Mammary epithelial cell (primary cell): ENCODE results near the gene CAMK2B.

Source experiments
- EZH2 ChIP-seq: IDR thresholded peaks from 2 replicates; pipeline ENCODE4 v1.6.1; 2012; ENCODE audit warnings: low read length, inconsistent platforms, borderline replicate concordance
- TF ChIP-seq, protein P1 (sequence below), 2 donors: IDR thresholded peaks in 1 of 2; conservative IDR thresholded peaks in 1 of 2; 2 replicates each; pipeline ENCODE4 v1.5.1; 2011 to 2012; ENCODE audit warnings: inconsistent platforms in 2 of 2, low read length in 2 of 2, mild to moderate bottlenecking in 2 of 2, control low read depth in 1 of 2, low read depth in 1 of 2; ENCODE audit not compliant: insufficient read depth in 1 of 2; ENCODE audit errors: extremely low read depth in 1 of 2

DNA sequence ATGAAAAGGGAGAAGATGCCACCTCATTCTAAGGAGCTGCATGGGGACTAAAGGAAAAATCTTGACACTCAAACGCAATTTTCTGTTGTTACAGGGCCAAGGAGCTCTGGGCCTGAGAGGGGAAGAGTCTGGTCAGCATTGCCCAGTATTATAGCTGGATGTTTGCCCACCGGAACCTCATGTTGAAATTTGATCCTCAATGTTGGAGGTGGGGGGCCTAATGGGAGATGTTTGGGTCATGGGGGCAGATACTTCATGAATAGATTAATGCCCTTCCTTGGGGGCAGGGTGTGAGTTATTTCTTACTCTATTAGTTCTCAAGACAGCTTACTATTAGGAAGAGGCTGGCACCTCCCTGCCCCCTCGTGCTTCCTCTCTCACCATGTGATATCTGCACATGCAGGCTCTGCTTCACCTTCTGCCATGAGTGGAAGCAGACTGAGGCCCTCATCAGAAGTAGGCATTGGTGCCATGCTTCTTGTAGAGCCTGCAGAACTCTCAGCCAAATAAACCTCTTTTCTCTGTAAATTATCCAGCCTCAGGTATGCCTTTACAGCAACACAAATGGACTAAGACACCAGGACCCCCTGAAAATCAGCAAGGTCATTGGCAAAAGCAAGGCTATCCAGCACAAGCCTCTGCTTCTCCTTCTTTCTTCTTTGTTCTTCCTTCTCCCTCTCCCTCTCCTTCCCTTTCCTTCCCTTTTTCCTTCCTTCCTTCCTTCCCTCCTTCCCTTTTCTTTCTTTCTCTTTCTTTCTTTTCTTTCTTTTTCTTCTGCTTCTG, 151.3 kb downstream of the CAMK2B start:
- TF ChIP-seq EZH2 = no peak
- TF ChIP-seq, protein P1, sequence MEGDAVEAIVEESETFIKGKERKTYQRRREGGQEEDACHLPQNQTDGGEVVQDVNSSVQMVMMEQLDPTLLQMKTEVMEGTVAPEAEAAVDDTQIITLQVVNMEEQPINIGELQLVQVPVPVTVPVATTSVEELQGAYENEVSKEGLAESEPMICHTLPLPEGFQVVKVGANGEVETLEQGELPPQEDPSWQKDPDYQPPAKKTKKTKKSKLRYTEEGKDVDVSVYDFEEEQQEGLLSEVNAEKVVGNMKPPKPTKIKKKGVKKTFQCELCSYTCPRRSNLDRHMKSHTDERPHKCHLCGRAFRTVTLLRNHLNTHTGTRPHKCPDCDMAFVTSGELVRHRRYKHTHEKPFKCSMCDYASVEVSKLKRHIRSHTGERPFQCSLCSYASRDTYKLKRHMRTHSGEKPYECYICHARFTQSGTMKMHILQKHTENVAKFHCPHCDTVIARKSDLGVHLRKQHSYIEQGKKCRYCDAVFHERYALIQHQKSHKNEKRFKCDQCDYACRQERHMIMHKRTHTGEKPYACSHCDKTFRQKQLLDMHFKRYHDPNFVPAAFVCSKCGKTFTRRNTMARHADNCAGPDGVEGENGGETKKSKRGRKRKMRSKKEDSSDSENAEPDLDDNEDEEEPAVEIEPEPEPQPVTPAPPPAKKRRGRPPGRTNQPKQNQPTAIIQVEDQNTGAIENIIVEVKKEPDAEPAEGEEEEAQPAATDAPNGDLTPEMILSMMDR (conservative IDR thresholded peaks at IDR 0.05 in 1 of 2, IDR thresholded peaks at IDR 0.05 in 1 of 2; ENCODE audit: extremely low read depth in 1 of 2, insufficient read depth in 1 of 2, low read depth in 1 of 2, low read length in 2 of 2) = no peak
